ENCODE data around the gene MKRN2OS.
A peak's percentile ranks its signal among the peaks of the same experiment; 100 is the strongest.

MKRN2OS gene

GRCh38 chr3:12513694-12514446, 31.4 kb downstream of the MKRN2OS start:
- no peak for DNase-seq (ENCODE audit: low spot score)

GRCh38 chr3:12512534-12513118, 32.7 kb downstream of the MKRN2OS start:
- DNase-seq (ENCODE audit: low spot score): no peak

GRCh38 chr3:12509466-12509865, 35.8 kb downstream of the MKRN2OS start:
- no peak for DNase-seq (ENCODE audit: low spot score)

- no peak for DNase-seq (ENCODE audit: low spot score)
Measured at GRCh38 chr3:12508291-12508700, 37.0 kb downstream of the MKRN2OS start.

GRCh38 chr3:12507591-12508281, 37.6 kb downstream of the MKRN2OS start:
- DNase-seq (ENCODE audit: low spot score): no peak

- no peak for DNase-seq (ENCODE audit: low spot score)
Measured at GRCh38 chr3:12506201-12506709, 39.0 kb downstream of the MKRN2OS start.

- no peak for DNase-seq (ENCODE audit: low spot score)
Measured at GRCh38 chr3:12503126-12503957, 42.0 kb downstream of the MKRN2OS start.

- no peak for DNase-seq (ENCODE audit: low spot score)
Measured at GRCh38 chr3:12501360-12502020, 43.8 kb downstream of the MKRN2OS start.

- no peak for DNase-seq (ENCODE audit: low spot score)
Measured at GRCh38 chr3:12499474-12499873, 45.8 kb downstream of the MKRN2OS start.

GRCh38 chr3:12496453-12496761, 48.9 kb downstream of the MKRN2OS start:
- DNase-seq (ENCODE audit: low spot score): no peak

- DNase-seq (ENCODE audit: low spot score): peak; percentile 58
Measured at GRCh38 chr3:12495749-12496452, 49.4 kb downstream of the MKRN2OS start.

- no peak for DNase-seq (ENCODE audit: low spot score)
Measured at GRCh38 chr3:12490547-12490946, 54.8 kb downstream of the MKRN2OS start.

- no peak for DNase-seq (ENCODE audit: low spot score)
Measured at GRCh38 chr3:12489832-12490231, 55.5 kb downstream of the MKRN2OS start.
